GM23248 (cell line): ENCODE results near the gene NPAS3.

ENCODE experiments used
- EZH2 ChIP-seq: fragments of 200-600 bp; sonication (generic); IDR thresholded peaks from 2 replicates; pipeline ENCODE4 v1.6.1; 2018; ENCODE audit warnings: antibody characterized with exemption, mild to moderate bottlenecking; ENCODE audit not compliant: insufficient read depth, poor library complexity, severe bottlenecking
- EZH2phosphoT487 ChIP-seq: fragments of 200-600 bp; sonication (generic); IDR thresholded peaks from 2 replicates; pipeline ENCODE4 v1.6.1; 2018; ENCODE audit warnings: antibody characterized with exemption, moderate library complexity, mild to moderate bottlenecking, low read depth; ENCODE audit not compliant: insufficient read depth

DNA sequence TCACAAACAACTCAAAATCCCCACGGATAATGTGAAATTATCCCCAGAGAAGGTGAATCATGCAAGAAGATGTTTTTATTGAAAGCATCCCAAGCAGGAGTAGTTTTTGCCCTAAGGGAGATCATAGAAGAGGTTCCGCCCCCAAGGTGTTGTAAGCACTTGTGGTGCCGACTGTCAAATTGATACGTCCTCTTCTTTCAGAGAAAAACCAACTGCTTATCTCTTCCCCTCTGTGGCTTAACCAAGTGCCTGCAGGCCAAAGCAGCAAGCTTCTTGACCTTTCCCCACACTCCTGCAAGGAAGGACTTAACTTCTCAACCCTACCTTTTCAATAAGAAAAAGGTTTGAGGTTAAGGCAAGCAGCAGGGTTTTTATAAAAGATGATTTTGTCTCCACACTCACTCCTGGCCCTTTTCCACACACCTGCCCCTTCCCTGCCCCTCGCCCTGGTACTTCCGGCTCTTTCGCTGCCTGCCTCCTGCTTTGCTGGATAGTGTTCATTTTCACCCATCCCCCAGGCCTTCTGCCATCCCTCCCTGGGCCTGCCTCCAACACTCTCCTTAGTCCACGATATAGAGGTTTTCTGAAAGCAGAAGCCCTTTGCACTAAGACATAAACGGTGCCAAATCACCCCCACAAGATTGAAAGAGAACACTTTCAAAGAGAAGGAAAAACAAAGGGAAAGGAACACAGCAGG lies 897.7 kb downstream of the NPAS3 start:
- TF ChIP-seq EZH2phosphoT487 (no peak), EZH2 (no peak)
